H1 (cell line): Measurements from ENCODE around the gene C1orf52. TPM values are rescaled to one million over a fixed set of nuclear protein-coding genes. Genes with fewer than 3 reads are reported as not detected.

Experiments used
- CTCF ChIA-PET: fragments of 300-600 bp; sonication (Branson Sonifier 250); formaldehyde crosslinking; loops from one replicate; lab custom pipeline; 2021; ENCODE audit not compliant: partially characterized antibody; lab: Charles Lee
- POLR2A ChIA-PET: fragments of 300-600 bp; sonication (Branson Sonifier 250); formaldehyde crosslinking; loops from one replicate; lab custom pipeline; 2021; ENCODE audit warnings: inconsistent platforms; ENCODE audit not compliant: partially characterized antibody; lab: Charles Lee
- DNase-seq, 2 experiments: peaks; one replicate each; pipeline versions ENCODE4 v3.0.0 to v3.0.0-alpha.2; 2010 to 2022; ENCODE audit warnings: low spot score in 2 of 2, low read depth in 1 of 2, mixed read lengths in 1 of 2
- FAIRE-seq: peaks from 2 replicates; lab custom pipeline; 2011; peaks lifted over from hg19 to GRCh38; lab: Jason Lieb, UNC
- H2AFZ ChIP-seq: 2 replicates; pipeline ENCODE4 v1.8.1; 2012; ENCODE audit warnings: low read length, inconsistent platforms
- H2AK5ac ChIP-seq: 2 replicates; pipeline ENCODE4 v1.6.1; 2013; ENCODE audit warnings: low read depth, low read length
- H2BK120ac ChIP-seq: replicated peaks from 2 replicates; pipeline ENCODE3; 2013; ENCODE audit warnings: low read depth, low read length, inconsistent platforms
- H2BK12ac ChIP-seq: 2 replicates; pipeline ENCODE4 v1.6.1; 2013; ENCODE audit warnings: low read depth, low read length
- H2BK15ac ChIP-seq: 2 replicates; pipeline ENCODE4 v1.6.1; 2013; ENCODE audit warnings: low read length
- H2BK20ac ChIP-seq: 2 replicates; pipeline ENCODE4 v1.6.1; 2013; ENCODE audit warnings: low read length
- H2BK5ac ChIP-seq: 2 replicates; pipeline ENCODE4 v1.6.1; 2013; ENCODE audit warnings: low read depth, low read length
- H3K14ac ChIP-seq: 2 replicates; pipeline ENCODE4 v1.6.1; 2013; ENCODE audit warnings: inconsistent platforms; ENCODE audit not compliant: insufficient read length
- H3K18ac ChIP-seq: 2 replicates; pipeline ENCODE4 v1.6.1; 2013; ENCODE audit warnings: low read length; ENCODE audit errors: extremely low read depth
- H3K23ac ChIP-seq: 2 replicates; pipeline ENCODE4 v1.6.1; 2013; ENCODE audit warnings: inconsistent platforms; ENCODE audit not compliant: insufficient read length
- H3K23me2 ChIP-seq: 2 replicates; pipeline ENCODE4 v1.6.1; 2013; ENCODE audit warnings: low read depth, low read length
- H3K27ac ChIP-seq: 2 replicates; pipeline ENCODE4 v1.6.1; 2011; ENCODE audit warnings: low read depth, low read length, inconsistent platforms
- H3K27me3 ChIP-seq, 4 experiments: replicated peaks in 1 of 4; 1 replicate in 1 of 4; 2 replicates in 3 of 4; pipeline versions ENCODE4 v1.6.1 to v1.8.1; 2011 to 2013; ENCODE audit warnings: low read length in 3 of 4, mild to moderate bottlenecking in 3 of 4, inconsistent platforms in 2 of 4, mixed read lengths in 2 of 4, moderate library complexity in 1 of 4; ENCODE audit not compliant: control insufficient read depth in 3 of 4, insufficient read depth in 3 of 4; ENCODE audit errors: extremely low read depth in 1 of 4
- H3K36me3 ChIP-seq, 4 experiments: 2 replicates each; pipeline versions ENCODE4 v1.6.1 to v1.8.1; 2011 to 2013; ENCODE audit warnings: mild to moderate bottlenecking in 4 of 4, low read length in 3 of 4, moderate library complexity in 2 of 4, control low read depth in 1 of 4, inconsistent platforms in 1 of 4; ENCODE audit not compliant: insufficient read depth in 4 of 4, control insufficient read depth in 2 of 4
- H3K4ac ChIP-seq: replicated peaks from 2 replicates; pipeline ENCODE3; 2013; ENCODE audit warnings: low read length, low read depth, mixed read lengths, inconsistent platforms; ENCODE audit not compliant: insufficient read length
- H3K4me1 ChIP-seq, 4 experiments: replicated peaks in 1 of 4; 1 replicate in 1 of 4; 2 replicates in 3 of 4; pipeline versions ENCODE4 v1.6.1 to v1.8.1; 2011 to 2013; ENCODE audit warnings: low read length in 3 of 4, inconsistent platforms in 2 of 4, mixed read lengths in 1 of 4; ENCODE audit not compliant: insufficient read depth in 4 of 4, control insufficient read depth in 3 of 4
- H3K4me2 ChIP-seq, 2 experiments: 2 replicates each; pipeline versions ENCODE4 v1.6.1 to v1.8.1; 2011 to 2013; ENCODE audit warnings: low read depth in 2 of 2, low read length in 2 of 2, control low read depth in 1 of 2, inconsistent platforms in 1 of 2, mild to moderate bottlenecking in 1 of 2; ENCODE audit not compliant: insufficient read depth in 1 of 2
- H3K4me3 ChIP-seq, 4 experiments: fragments of 200-600, 300-600 bp in 1 of 4; sonication (generic), shearing (Covaris generic), sonication (Bioruptor Twin) in 1 of 4; 2 replicates each; pipeline versions ENCODE4 v1.5.1 to v1.8.1; 2011 to 2016; ENCODE audit warnings: low read length in 4 of 4, low read depth in 3 of 4, control low read depth in 2 of 4, inconsistent platforms in 2 of 4, mild to moderate bottlenecking in 2 of 4, mixed read lengths in 1 of 4, moderate library complexity in 1 of 4; ENCODE audit not compliant: insufficient read depth in 2 of 4; ENCODE audit errors: extremely low read depth in 1 of 4
- H3K56ac ChIP-seq: replicated peaks from 2 replicates; pipeline ENCODE3; 2013; ENCODE audit warnings: low read depth, mild to moderate bottlenecking, mixed read lengths, low read length, inconsistent platforms; ENCODE audit not compliant: insufficient read length
- H3K79me1 ChIP-seq: 2 replicates; pipeline ENCODE4 v1.6.1; 2013; ENCODE audit warnings: low read depth, low read length, control low read depth
- H3K79me2 ChIP-seq, 2 experiments: 2 replicates each; pipeline versions ENCODE4 v1.6.1 to v1.8.1; 2012 to 2013; ENCODE audit warnings: low read length in 2 of 2, mild to moderate bottlenecking in 2 of 2, inconsistent platforms in 1 of 2; ENCODE audit not compliant: insufficient read depth in 2 of 2, control insufficient read depth in 1 of 2
- H3K9ac ChIP-seq, 4 experiments: replicated peaks in 1 of 4; 1 replicate in 1 of 4; 2 replicates in 3 of 4; pipeline versions ENCODE4 v1.6.1 to v1.8.1; 2011 to 2013; ENCODE audit warnings: low read depth in 3 of 4, low read length in 3 of 4, control low read depth in 2 of 4, mild to moderate bottlenecking in 2 of 4, moderate library complexity in 2 of 4, inconsistent platforms in 1 of 4; ENCODE audit errors: extremely low read depth in 1 of 4
- H3K9me3 ChIP-seq, 2 experiments: 2 replicates each; pipeline versions ENCODE4 v1.6.1 to v1.8.1; 2012 to 2013; ENCODE audit warnings: mild to moderate bottlenecking in 2 of 2, moderate library complexity in 2 of 2, control low read depth in 1 of 2, inconsistent platforms in 1 of 2, low read depth in 1 of 2, low read length in 1 of 2, mixed read lengths in 1 of 2; ENCODE audit not compliant: insufficient read depth in 2 of 2
- H4K20me1 ChIP-seq, 2 experiments: replicated peaks in 1 of 2; 2 replicates each; pipeline versions ENCODE3 to v1.8.1; 2011 to 2013; ENCODE audit warnings: inconsistent platforms in 2 of 2, low read length in 2 of 2, mild to moderate bottlenecking in 1 of 2; ENCODE audit not compliant: insufficient read depth in 2 of 2, control insufficient read depth in 1 of 2
- H4K5ac ChIP-seq: 2 replicates; pipeline ENCODE4 v1.6.1; 2013; ENCODE audit warnings: low read length, low read depth, mixed read lengths, inconsistent platforms; ENCODE audit not compliant: insufficient read length
- H4K8ac ChIP-seq: 2 replicates; pipeline ENCODE4 v1.8.0; 2013; ENCODE audit warnings: mild to moderate bottlenecking, moderate library complexity, low read length, inconsistent platforms; ENCODE audit not compliant: insufficient read depth; ENCODE audit errors: extremely low read depth
- H4K91ac ChIP-seq: replicated peaks from 2 replicates; pipeline ENCODE3; 2013; ENCODE audit warnings: low read length, mixed read lengths, inconsistent platforms; ENCODE audit not compliant: insufficient read length
- ASH2L ChIP-seq: fragments of 200-600, 300-600 bp; sonication (generic); IDR thresholded peaks from one replicate; pipeline ENCODE4 v1.7.1; 2017; ENCODE audit warnings: low read length
- CHD2 ChIP-seq: IDR thresholded peaks from 2 replicates; pipeline ENCODE4 v1.6.1; 2012; ENCODE audit warnings: low read length, improper control_type of control experiment
- CTBP2 ChIP-seq: IDR thresholded peaks from 2 replicates; pipeline ENCODE4 v1.7.0; 2011; ENCODE audit warnings: borderline replicate concordance, mild to moderate bottlenecking, moderate library complexity, mixed read lengths, low read length; ENCODE audit not compliant: insufficient read depth, insufficient read length
- HDAC2 ChIP-seq, 2 experiments: fragments of 300-600 bp in 1 of 2; sonication (generic) in 1 of 2; IDR thresholded peaks; 2 replicates each; pipeline ENCODE4 v1.6.1; 2011 to 2012; ENCODE audit warnings: low read depth in 2 of 2, low read length in 2 of 2, mild to moderate bottlenecking in 2 of 2, moderate library complexity in 2 of 2, borderline replicate concordance in 1 of 2, inconsistent platforms in 1 of 2
- KDM4A ChIP-seq: IDR thresholded peaks from one replicate; pipeline ENCODE4 v1.7.1; 2012; ENCODE audit warnings: low read depth, mild to moderate bottlenecking, moderate library complexity, low read length, inconsistent platforms; ENCODE audit not compliant: severe bottlenecking
- PHF8 ChIP-seq: fragments of 200-600 bp; sonication (generic); conservative IDR thresholded peaks from 2 replicates; pipeline ENCODE4 v1.7.1; 2012; ENCODE audit warnings: low read depth, mild to moderate bottlenecking, inconsistent platforms, low read length, moderate library complexity
- POU5F1 ChIP-seq: IDR thresholded peaks from 2 replicates; pipeline ENCODE4 v1.6.1; 2011; ENCODE audit warnings: low read depth, mild to moderate bottlenecking, low read length, moderate library complexity
- TBP ChIP-seq: IDR thresholded peaks from 2 replicates; pipeline ENCODE4 v1.6.1; 2011; ENCODE audit warnings: low read depth, low read length, improper control_type of control experiment
- WGBS, 2 experiments: shearing (Covaris generic) in 1 of 2; methylation state at CpG; one replicate each; pipeline versions ENCODE4 v1.1.6 to v1.1.7; 2013 to 2015; ENCODE audit warnings: low lambda C conversion rate in 2 of 2, mixed read lengths in 2 of 2, inconsistent platforms in 1 of 2, low coverage in 1 of 2, missing lambda C conversion rate in 1 of 2; ENCODE audit not compliant: insufficient replicate concordance in 2 of 2, insufficient coverage in 1 of 2, insufficient read length in 1 of 2; ENCODE audit errors: extremely low coverage in 1 of 2, missing lambda C conversion rate in 1 of 2; 5-methylcytosine and 5-hydroxymethylcytosine counted together
- polyA plus RNA-seq, 7 experiments: library from polyadenylated mRNA; depleted of rRNA in 3 of 7; stranded (reverse) in 5 of 7; unstranded in 2 of 7; fragments of >200 nt in 5 of 7; fragments of 200-250 nt in 2 of 7; gene quantifications; 1 replicate in 5 of 7; 2 replicates in 1 of 7; 4 replicates in 1 of 7; pipeline versions ENCODE4 v1.2.1 to v1.2.3, GENCODE V29; 2011 to 2013; ENCODE audit warnings: missing spikeins in 2 of 7, mixed read lengths in 2 of 7
- total RNA-seq: library from RNA; stranded (reverse); fragmentation: NEBNext Ultra II Directional; extraction: Animal tissue kit (Norgen Biotek cat#: 25700); gene quantifications from 2 replicates; pipeline ENCODE4 v1.2.1, GENCODE V29; 2021
- TF ChIP-seq, protein P1 (sequence below): IDR thresholded peaks from 2 replicates; pipeline ENCODE4 v1.6.1; 2011; ENCODE audit warnings: low read depth, mild to moderate bottlenecking, low read length; ENCODE audit not compliant: insufficient read depth

Gene C1orf52
- total and polyA plus RNA-seq, 2 of the 8 experiments (the other 6 are each of a cell fraction or from before 2014, with no cell fraction given): 29.2 to 39.1 TPM

DNA sequence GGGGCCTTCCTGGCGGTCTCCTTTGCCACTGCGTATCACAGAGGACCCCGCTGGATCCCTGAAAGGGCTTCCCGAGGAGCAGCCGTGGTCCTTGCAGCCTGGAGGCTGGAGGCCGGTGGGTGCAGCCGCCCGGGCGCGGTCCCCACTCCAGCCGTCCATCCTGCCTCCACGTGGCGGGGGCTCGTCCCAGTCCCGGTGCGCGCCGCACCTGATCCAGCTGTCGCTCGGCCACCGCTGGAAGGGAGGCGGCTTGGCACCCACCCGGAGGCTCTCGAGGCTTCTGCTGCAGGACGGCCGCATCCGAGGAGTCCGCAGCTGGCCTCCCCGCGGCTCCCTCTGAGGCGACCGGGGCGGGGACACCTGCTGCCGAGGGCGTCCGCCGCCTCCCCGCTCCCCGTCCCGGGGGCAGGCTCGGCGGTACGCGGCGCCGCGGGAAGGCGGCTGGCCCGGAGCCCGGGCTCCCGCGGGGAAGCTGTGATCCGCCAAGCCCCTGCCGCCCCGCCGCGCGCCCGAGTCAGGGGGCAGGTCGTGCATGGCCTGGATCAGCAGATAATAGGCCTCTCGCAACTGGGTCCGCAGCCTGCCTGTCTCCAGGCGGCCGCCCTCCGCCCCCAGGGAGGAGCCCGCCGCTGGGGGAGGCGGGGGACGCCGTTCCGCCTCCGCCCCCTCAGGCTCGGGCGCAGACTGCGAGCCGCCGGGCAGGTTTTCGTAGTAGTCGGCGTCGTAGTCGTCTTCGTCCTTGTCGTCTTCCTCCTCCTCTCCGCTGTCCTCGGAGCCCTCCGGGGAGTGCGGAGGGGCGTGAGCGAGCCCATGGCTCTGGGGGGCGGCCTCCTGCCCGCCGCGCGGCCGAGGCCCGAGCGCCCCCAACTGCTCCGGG, 58.8 kb downstream of the C1orf52 start, which contains the start of gene SYDE2:
Gene SYDE2, minus strand, starts transcription at position 554 of the 877 bp plus-strand sequence. Its CDS starts 20 bp downstream, at position 534.
- Histone ChIP-seq H2BK12ac (peak within 1 kb of the TSS; percentile 98), H3K79me2 (peaks cover 0 to 41% of the 10 kb centered on the region in 2 experiments; a peak in 2 of 4 replicates), H3K4me3 (peak within 1 kb of the TSS; percentile 73 to 95 (median 84)), H3K9ac (peak within 1 kb of the TSS; percentile 83 to 98 (median 86)), H4K5ac (peak within 1 kb of the TSS; percentile 76), H3K23me2 (peaks cover 11% of the 10 kb centered on the region), H3K4ac (peak within 1 kb of the TSS; percentile 53), H2BK5ac (peak within 1 kb of the TSS; percentile 98), H3K56ac (peak within 1 kb of the TSS; percentile 81), H3K4me1 (peaks cover 0 to 3% (median under 1%) of the 10 kb centered on the region in 4 experiments; a peak in 4 of 7 replicates), H3K27me3 (no peaks in the 10 kb centered on the region), H3K23ac (no peak within 1 kb of the TSS), H3K14ac (no peak within 1 kb of the TSS), H4K8ac (peak within 1 kb of the TSS; percentile 97), H3K18ac (peak within 1 kb of the TSS; percentile 98), H2BK120ac (no peak within 1 kb of the TSS), H2AFZ (peak within 1 kb of the TSS; percentile 31; the same call in 1 of the 2 replicates), H3K9me3 (no peaks in the 10 kb centered on the region), H3K36me3 (no peaks in the 10 kb centered on the region), H2AK5ac (peak within 1 kb of the TSS; percentile 14; the same call in 1 of the 2 replicates), H3K4me2 (peak within 1 kb of the TSS; percentile 73 to 93), H4K20me1 (no peaks in the 10 kb centered on the region), H3K79me1 (0 out of 2 replicates have a peak, but pooled peaks cover 2% of the 10 kb centered on the region), H3K27ac (peak within 1 kb of the TSS; percentile 94), H2BK20ac (0 out of 2 replicates have a peak within 1 kb of the TSS, but pooled peaks have one; percentile 52), H4K91ac (peak within 1 kb of the TSS; percentile 81), H2BK15ac (peak within 1 kb of the TSS; percentile 11; the same call in 1 of the 2 replicates)
- no peak for FAIRE-seq
- POLR2A ChIA-PET: interaction anchor here (0.7 to 3.8 kb wide), 14 partner anchors 8 to 383 kb away, joined by 3 to 17 read pairs (median 4); partner anchors contain the start of genes BCL10 and C1orf52
- peak; percentile 46 to 80 for DNase-seq
- CTCF ChIA-PET: interaction anchor here (0.7 to 2.0 kb wide), 7 partner anchors 25 to 425 kb away, joined by 3 to 6 read pairs (median 5); partner anchors contain the start of gene C1orf52
- WGBS, 2 experiments: 1% methylated on average over 33 of the region's 99 CpGs; no CpG with 5 or more reads in 1 of the 2 experiments
- TF ChIP-seq KDM4A (peak; percentile 87), ASH2L (peak; percentile 35), CTBP2 (no peak), PHF8 (peak; percentile 79), POU5F1 (no peak), TBP (peak; percentile 73; the same call in 1 of the 2 replicates), HDAC2 (IDR thresholded peaks at IDR 0.05; ENCODE audit: borderline replicate concordance in 1 of 2, low read depth in 2 of 2, low read length in 2 of 2) (0 out of 4 replicates have a peak, but pooled peaks of 1 of the 2 experiments have one; percentile 31), CHD2 (0 out of 2 replicates have a peak, but pooled peaks have one; percentile 13)
- TF ChIP-seq, protein P1, sequence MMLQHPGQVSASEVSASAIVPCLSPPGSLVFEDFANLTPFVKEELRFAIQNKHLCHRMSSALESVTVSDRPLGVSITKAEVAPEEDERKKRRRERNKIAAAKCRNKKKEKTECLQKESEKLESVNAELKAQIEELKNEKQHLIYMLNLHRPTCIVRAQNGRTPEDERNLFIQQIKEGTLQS: no peak
